Fibroblast of upper back skin (primary cell): Measurements from ENCODE around the gene PID1.

Experiments
- DNase-seq: peaks from one replicate; pipeline ENCODE4 v3.0.0-alpha.2; 2013

Gene PID1

DNA sequence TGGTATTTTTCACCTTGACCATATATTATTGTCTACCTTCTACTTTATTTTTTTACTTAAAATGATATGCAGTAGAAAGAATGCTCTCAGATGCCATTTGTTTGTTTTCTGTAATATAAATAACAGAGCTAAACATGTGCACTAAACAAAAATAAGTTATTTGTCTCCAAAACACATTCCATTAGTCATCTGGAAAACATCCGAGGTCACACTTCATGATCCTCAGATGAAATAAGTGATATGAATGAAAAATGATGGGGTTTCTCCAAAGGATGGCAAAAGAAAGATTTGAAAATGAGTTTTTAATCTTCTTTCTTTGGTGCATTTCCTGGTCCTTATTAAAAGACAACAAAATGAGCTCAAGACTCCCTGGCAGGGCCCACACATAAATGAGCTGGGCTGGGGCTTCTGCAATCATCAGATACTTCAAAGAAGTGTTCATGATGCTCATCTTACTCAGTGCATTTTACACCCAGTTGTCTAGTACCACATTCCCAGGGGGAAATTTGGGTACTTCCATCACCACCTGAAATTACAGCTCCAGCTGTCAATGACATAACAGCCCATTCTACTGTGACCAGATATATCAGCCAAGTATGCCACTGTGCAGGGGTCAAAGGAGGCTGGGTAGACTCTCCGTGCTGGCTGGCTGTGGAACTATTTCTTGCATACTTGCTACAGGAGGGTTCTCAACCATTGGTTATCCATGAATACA is 283.5 kb downstream of the PID1 start:
- DNase-seq, result no peak

DNA sequence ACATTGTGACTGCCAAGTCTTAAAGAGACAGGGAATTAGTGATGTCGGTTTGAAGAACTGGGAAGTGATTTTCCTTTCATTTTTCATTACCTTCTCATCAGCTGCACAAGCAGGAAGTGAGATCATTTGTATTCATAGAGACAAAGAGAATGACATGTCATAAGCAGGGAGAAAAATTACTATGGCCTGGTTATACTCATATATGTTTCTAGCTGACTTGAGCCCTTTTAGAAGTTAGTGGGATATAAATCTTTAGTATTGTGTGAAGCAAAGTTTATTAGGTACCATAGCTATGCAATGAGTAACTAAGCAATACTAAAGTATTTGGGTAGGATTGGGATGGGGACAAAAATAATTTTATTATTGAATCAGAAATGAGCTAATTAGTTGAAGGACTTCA is 284.1 kb downstream of the PID1 start:
- DNase-seq, result no peak

DNA sequence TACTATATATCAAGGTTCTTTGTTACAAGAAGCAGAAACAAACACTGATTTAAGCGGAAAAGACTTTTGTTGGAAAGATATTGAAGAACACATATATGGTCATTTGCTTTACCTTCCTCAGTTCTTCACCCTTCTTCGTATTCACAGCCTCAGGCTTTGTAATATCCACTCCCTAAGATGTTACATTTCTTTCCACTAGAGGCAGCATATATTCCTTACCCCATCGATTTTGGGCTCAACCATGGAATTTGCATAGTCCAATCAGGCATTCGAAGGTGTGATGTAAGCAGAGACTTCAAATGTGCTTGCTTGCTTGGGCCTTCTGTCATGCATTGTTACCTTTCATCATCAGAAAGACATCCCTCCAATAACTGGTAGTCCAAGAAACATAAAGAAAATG is 287.4 kb downstream of the PID1 start:
- no peak for DNase-seq

DNA sequence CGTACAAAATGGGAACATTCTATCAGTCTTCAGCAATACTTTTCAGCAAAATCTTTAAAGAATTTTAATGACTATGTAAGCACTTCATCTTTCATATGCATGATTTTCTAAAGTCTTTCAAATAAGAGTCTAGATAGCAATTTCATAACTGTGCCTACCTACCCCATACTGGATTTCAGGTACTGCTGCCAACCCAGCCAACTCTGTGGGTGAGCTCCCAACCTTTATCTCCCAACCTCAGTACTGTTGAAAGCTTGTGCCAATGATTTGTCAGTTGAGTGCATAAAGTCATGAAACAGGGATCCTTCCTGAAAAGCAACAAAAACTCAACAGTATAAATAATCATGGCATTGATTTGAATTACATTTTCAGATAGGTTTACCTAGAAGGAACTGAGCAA is 296.9 kb downstream of the PID1 start:
- DNase-seq, result no peak
